Vagina (tissue), 2 donors: ENCODE results near the gene EXOC6. TPM values are rescaled to one million over a fixed set of nuclear protein-coding genes. Genes with fewer than 3 reads are reported as not detected.

ENCODE experiments used
- DNase-seq, 2 donors: peaks; one replicate each; pipeline ENCODE4 v3.0.0-alpha.2; 2017; ENCODE audit errors: extremely low spot score in 2 of 2
- H3K27ac ChIP-seq: fragments of 200-600 bp; sonication (generic); one replicate; pipeline ENCODE4 v1.5.1; 2019
- H3K27me3 ChIP-seq: fragments of 200-600 bp; sonication (generic); one replicate; pipeline ENCODE4 v1.5.1; 2019
- H3K36me3 ChIP-seq, 2 donors: fragments of 200-600 bp; sonication (generic); one replicate each; pipeline ENCODE4 v1.5.1; 2017 to 2019
- H3K4me1 ChIP-seq: fragments of 200-600 bp; sonication (generic); one replicate; pipeline ENCODE4 v1.5.1; 2019
- H3K4me3 ChIP-seq, 2 donors: fragments of 200-600 bp; sonication (generic); 1 replicate in 1 of 2; 2 replicates in 1 of 2; pipeline ENCODE4 v1.5.1; 2016 to 2019
- H3K9me3 ChIP-seq: fragments of 200-600 bp; sonication (generic); one replicate; pipeline ENCODE4 v1.5.1; 2019
- CTCF ChIP-seq, 3 experiments: fragments of 450-650 bp in 2 of 3; fragments of 200-600 bp in 1 of 3; sonication (generic) in 1 of 3; IDR thresholded peaks; one replicate each; pipeline ENCODE4 v1.5.1; 2017 to 2019; ENCODE audit warnings: antibody characterized with exemption in 3 of 3, mild to moderate bottlenecking in 2 of 3, moderate library complexity in 2 of 3
- POLR2A ChIP-seq, 2 donors: fragments of 450-650 bp; IDR thresholded peaks; one replicate each; pipeline ENCODE4 v1.6.1; 2017; ENCODE audit warnings: antibody characterized with exemption in 2 of 2, mild to moderate bottlenecking in 2 of 2, moderate library complexity in 2 of 2
- POLR2AphosphoS5 ChIP-seq, 2 donors: sonication (generic); formaldehyde crosslinking; IDR thresholded peaks; one replicate each; pipeline ENCODE4 v1.9.0; 2017; ENCODE audit warnings: antibody characterized with exemption in 2 of 2, mild to moderate bottlenecking in 2 of 2, low read depth in 1 of 2; ENCODE audit not compliant: insufficient read depth in 1 of 2
- intact Hi-C: fragments of 100-400 bp; cut with DNase I; formaldehyde crosslinking; loops from one replicate; pipeline ENCODE4 v1.15.1; 2023
- total RNA-seq: library from RNA; depleted of rRNA; stranded (reverse); fragments of >200 nt; gene quantifications from one replicate; pipeline ENCODE4 v1.2.3, GENCODE V29; 2016

EXOC6 gene
- total RNA-seq, 1 donor from 2014 or later: 9.3 TPM

- Histone ChIP-seq H3K9me3 (no peaks in the 10 kb centered on the region), H3K27ac (no peak overlapping the region), H3K36me3 (no peaks in the 10 kb centered on the region), H3K4me3 (no peak overlapping the region), H3K27me3 (no peaks in the 10 kb centered on the region), H3K4me1 (no peaks in the 10 kb centered on the region)
- intact Hi-C loops: no loop called here
- peak in 1 of 2 donors; percentile 54 for TF ChIP-seq POLR2AphosphoS5 (IDR thresholded peaks at IDR 0.05; ENCODE audit: insufficient read depth in 1 of 2, low read depth in 1 of 2)
- TF ChIP-seq POLR2A (IDR thresholded peaks at IDR 0.05): no peak
- TF ChIP-seq CTCF (IDR thresholded peaks at IDR 0.05): no peak
- no peak for DNase-seq
Measured at GRCh38 chr10:92816091-92816531, 32.2 kb upstream of the EXOC6 start.

GRCh38 chr10:92822060-92822634, 26.2 kb upstream of the EXOC6 start:
- no peaks in the 10 kb centered on the region for H3K27me3 ChIP-seq
- H3K4me3 ChIP-seq: no peak overlapping the region
- H3K36me3 ChIP-seq: no peaks in the 10 kb centered on the region
- TF ChIP-seq POLR2AphosphoS5 (IDR thresholded peaks at IDR 0.05; ENCODE audit: insufficient read depth in 1 of 2, low read depth in 1 of 2) (peak in 1 of 2 donors; percentile 40), POLR2A (IDR thresholded peaks at IDR 0.05) (no peak)
- H3K4me1 ChIP-seq: peaks cover 7% of the 10 kb centered on the region
- H3K27ac ChIP-seq: no peak overlapping the region
- DNase-seq: no peak
- no peaks in the 10 kb centered on the region for H3K9me3 ChIP-seq
- intact Hi-C loops: no loop called here

- DNase-seq: no peak
- no peaks in the 10 kb centered on the region for H3K9me3 ChIP-seq
- H3K4me3 ChIP-seq: no peak overlapping the region
- H3K4me1 ChIP-seq: peaks cover 7% of the 10 kb centered on the region
- intact Hi-C loops: no loop called here
- H3K27me3 ChIP-seq: no peaks in the 10 kb centered on the region
- TF ChIP-seq POLR2AphosphoS5 (IDR thresholded peaks at IDR 0.05; ENCODE audit: insufficient read depth in 1 of 2, low read depth in 1 of 2) (no peak), CTCF (IDR thresholded peaks at IDR 0.05) (peak in 1 of 3 experiments; percentile 9), POLR2A (IDR thresholded peaks at IDR 0.05) (no peak)
- no peak overlapping the region for H3K27ac ChIP-seq
- no peaks in the 10 kb centered on the region for H3K36me3 ChIP-seq
Measured at GRCh38 chr10:92822964-92823363, 25.4 kb upstream of the EXOC6 start.

- Histone ChIP-seq H3K9me3 (no peaks in the 10 kb centered on the region), H3K27ac (no peak overlapping the region), H3K4me3 (no peak overlapping the region), H3K4me1 (peaks cover 7% of the 10 kb centered on the region), H3K36me3 (no peaks in the 10 kb centered on the region), H3K27me3 (no peaks in the 10 kb centered on the region)
- intact Hi-C loops: no loop called here
- TF ChIP-seq CTCF (IDR thresholded peaks at IDR 0.05) (no peak), POLR2AphosphoS5 (IDR thresholded peaks at IDR 0.05; ENCODE audit: insufficient read depth in 1 of 2, low read depth in 1 of 2) (no peak), POLR2A (IDR thresholded peaks at IDR 0.05) (no peak)
- no peak for DNase-seq
Measured at GRCh38 chr10:92826061-92826460, 22.3 kb upstream of the EXOC6 start.

- H3K9me3 ChIP-seq: no peaks in the 10 kb centered on the region
- DNase-seq: no peak
- intact Hi-C loops: no loop called here
- peaks cover 7% of the 10 kb centered on the region for H3K4me1 ChIP-seq
- no peaks in the 10 kb centered on the region for H3K27me3 ChIP-seq
- TF ChIP-seq POLR2A (IDR thresholded peaks at IDR 0.05) (no peak), POLR2AphosphoS5 (IDR thresholded peaks at IDR 0.05; ENCODE audit: insufficient read depth in 1 of 2, low read depth in 1 of 2) (no peak)
- H3K4me3 ChIP-seq: no peak overlapping the region
- H3K27ac ChIP-seq: no peak overlapping the region
- no peaks in the 10 kb centered on the region for H3K36me3 ChIP-seq
Measured at GRCh38 chr10:92826504-92826903, 21.8 kb upstream of the EXOC6 start.

- no peak overlapping the region for H3K27ac ChIP-seq
- TF ChIP-seq POLR2A (IDR thresholded peaks at IDR 0.05) (no peak), CTCF (IDR thresholded peaks at IDR 0.05) (no peak), POLR2AphosphoS5 (IDR thresholded peaks at IDR 0.05; ENCODE audit: insufficient read depth in 1 of 2, low read depth in 1 of 2) (no peak)
- no peaks in the 10 kb centered on the region for H3K4me1 ChIP-seq
- H3K27me3 ChIP-seq: no peaks in the 10 kb centered on the region
- no peak for DNase-seq
- no peaks in the 10 kb centered on the region for H3K9me3 ChIP-seq
- H3K36me3 ChIP-seq: no peaks in the 10 kb centered on the region
- intact Hi-C loops: no loop called here
- no peak overlapping the region for H3K4me3 ChIP-seq
Measured at GRCh38 chr10:92829042-92829785, 19.1 kb upstream of the EXOC6 start.
